Nephron (organoid): ENCODE data around the gene KRTAP1-4.

ENCODE experiments used
- H3K27ac Mint-ChIP-seq, 3 experiments: 2 replicates each; pipeline ENCODE4 v1.8.0; 2020; ENCODE audit warnings: mixed read lengths in 3 of 3, mild to moderate bottlenecking in 2 of 3, moderate library complexity in 1 of 3
- H3K27me3 Mint-ChIP-seq: 2 replicates; pipeline ENCODE4 v1.8.0; 2021; ENCODE audit warnings: low read depth, mild to moderate bottlenecking, moderate library complexity, mixed read lengths
- H3K36me3 Mint-ChIP-seq: 2 replicates; pipeline ENCODE4 v1.8.0; 2020; ENCODE audit warnings: low read depth, mixed read lengths
- H3K4me1 Mint-ChIP-seq: 2 replicates; pipeline ENCODE4 v1.8.0; 2020; ENCODE audit warnings: mixed read lengths
- H3K4me3 Mint-ChIP-seq, 3 experiments: 2 replicates each; pipeline ENCODE4 v1.8.0; 2020; ENCODE audit warnings: mild to moderate bottlenecking in 3 of 3, mixed read lengths in 3 of 3, moderate library complexity in 2 of 3
- H3K9me3 Mint-ChIP-seq: 2 replicates; pipeline ENCODE4 v1.8.0; 2020; ENCODE audit warnings: mixed read lengths
- TF ChIP-seq, protein P1 (sequence below), 3 experiments: fragments of 200-600 bp; sonication (generic); IDR thresholded peaks; one replicate each; pipeline ENCODE4 v1.5.0; 2021; ENCODE audit warnings: antibody characterized with exemption in 3 of 3; ENCODE audit not compliant: unreplicated experiment in 3 of 3

KRTAP1-4 gene

DNA sequence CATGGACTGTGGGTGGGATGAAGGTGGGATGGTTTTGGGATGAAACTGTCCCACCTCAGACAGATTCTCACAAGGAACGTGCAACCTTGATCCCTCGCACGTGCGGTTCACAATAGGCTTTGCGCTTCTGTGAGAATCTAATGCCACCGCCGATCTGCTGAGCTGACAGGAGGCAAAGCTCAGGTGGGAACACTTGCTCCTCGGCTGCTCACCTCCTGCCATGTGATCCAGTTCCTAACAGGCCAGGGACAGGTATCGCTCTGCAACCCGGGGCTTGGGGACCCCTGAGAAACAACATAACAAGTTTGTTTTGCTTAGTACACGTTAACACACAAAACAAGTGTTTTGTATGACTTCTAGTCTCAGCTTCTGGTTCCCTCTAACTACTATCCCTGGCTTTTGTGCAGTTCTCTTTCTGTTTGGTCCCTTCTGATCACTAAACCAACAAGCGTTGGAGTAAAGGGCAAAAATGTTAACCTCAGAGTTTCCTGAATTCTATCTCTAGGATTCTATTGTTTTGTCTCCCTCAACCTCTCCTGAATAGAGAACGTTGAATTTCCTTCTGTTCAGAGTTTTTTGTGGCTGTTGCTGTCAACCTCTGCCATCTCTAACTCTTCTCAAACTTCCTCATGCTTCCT, 13.3 kb downstream of the KRTAP1-4 start:
- Mint-ChIP-seq H3K27ac (no peak overlapping the region), H3K4me3 (no peak overlapping the region), H3K4me1 (peaks cover 16% of the 10 kb centered on the region), H3K9me3 (peaks cover 6% of the 10 kb centered on the region), H3K36me3 (no peaks in the 10 kb centered on the region), H3K27me3 (no peaks in the 10 kb centered on the region)
- TF ChIP-seq, protein P1, sequence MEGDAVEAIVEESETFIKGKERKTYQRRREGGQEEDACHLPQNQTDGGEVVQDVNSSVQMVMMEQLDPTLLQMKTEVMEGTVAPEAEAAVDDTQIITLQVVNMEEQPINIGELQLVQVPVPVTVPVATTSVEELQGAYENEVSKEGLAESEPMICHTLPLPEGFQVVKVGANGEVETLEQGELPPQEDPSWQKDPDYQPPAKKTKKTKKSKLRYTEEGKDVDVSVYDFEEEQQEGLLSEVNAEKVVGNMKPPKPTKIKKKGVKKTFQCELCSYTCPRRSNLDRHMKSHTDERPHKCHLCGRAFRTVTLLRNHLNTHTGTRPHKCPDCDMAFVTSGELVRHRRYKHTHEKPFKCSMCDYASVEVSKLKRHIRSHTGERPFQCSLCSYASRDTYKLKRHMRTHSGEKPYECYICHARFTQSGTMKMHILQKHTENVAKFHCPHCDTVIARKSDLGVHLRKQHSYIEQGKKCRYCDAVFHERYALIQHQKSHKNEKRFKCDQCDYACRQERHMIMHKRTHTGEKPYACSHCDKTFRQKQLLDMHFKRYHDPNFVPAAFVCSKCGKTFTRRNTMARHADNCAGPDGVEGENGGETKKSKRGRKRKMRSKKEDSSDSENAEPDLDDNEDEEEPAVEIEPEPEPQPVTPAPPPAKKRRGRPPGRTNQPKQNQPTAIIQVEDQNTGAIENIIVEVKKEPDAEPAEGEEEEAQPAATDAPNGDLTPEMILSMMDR (IDR thresholded peaks at IDR 0.05; ENCODE audit: unreplicated experiment in 3 of 3) = no peak

DNA sequence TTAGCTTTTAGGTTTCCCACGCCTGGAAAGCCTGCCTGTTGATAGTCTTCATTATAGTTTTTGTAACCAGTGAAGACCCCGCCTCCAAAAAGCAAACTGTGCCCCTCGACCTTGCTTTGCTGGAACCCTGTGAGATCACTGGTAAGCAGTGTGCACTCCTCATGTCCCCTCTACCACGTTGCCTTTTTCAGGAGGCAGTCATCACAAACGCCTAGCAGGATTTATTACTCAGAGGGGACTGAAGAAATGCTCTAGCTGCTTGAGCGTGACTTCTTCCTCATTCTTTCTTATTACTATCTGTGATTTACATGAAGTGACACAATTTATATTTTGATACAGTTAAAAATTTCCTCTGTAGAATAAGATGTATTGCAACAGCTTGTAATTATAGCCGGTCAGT, 14.5 kb downstream of the KRTAP1-4 start:
- Mint-ChIP-seq H3K27ac (no peak overlapping the region), H3K4me1 (peaks cover 19% of the 10 kb centered on the region), H3K4me3 (no peak overlapping the region), H3K36me3 (no peaks in the 10 kb centered on the region), H3K27me3 (no peaks in the 10 kb centered on the region), H3K9me3 (peaks cover 2% of the 10 kb centered on the region)
- TF ChIP-seq, protein P1 (IDR thresholded peaks at IDR 0.05; ENCODE audit: unreplicated experiment in 3 of 3) = no peak

DNA sequence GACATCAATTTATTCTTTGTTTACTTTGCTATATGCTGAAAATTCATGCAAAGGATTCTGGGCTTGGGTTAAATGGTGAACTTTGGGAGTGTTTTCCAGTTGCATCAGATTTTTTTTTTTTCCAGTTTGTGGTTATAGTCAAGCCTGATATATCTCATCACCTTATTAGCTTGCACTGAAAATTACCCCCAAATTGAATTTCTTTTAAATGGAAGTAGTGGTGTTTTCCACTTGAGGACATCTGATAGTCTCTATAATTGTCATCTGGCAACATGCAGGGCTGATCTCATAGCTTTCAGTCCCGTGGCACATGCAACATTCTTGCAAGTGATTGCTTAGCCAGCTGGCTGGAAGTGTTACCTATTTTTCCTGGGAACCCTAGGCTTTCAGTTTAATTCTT, 16.4 kb downstream of the KRTAP1-4 start:
- H3K4me3 Mint-ChIP-seq = no peak overlapping the region
- peaks cover 2% of the 10 kb centered on the region for H3K9me3 Mint-ChIP-seq
- peaks cover 19% of the 10 kb centered on the region for H3K4me1 Mint-ChIP-seq
- H3K36me3 Mint-ChIP-seq = no peaks in the 10 kb centered on the region
- no peaks in the 10 kb centered on the region for H3K27me3 Mint-ChIP-seq
- peak overlapping the region; percentile 40 to 76 (median 44) for H3K27ac Mint-ChIP-seq
- TF ChIP-seq, protein P1 (IDR thresholded peaks at IDR 0.05; ENCODE audit: unreplicated experiment in 3 of 3) = no peak

DNA sequence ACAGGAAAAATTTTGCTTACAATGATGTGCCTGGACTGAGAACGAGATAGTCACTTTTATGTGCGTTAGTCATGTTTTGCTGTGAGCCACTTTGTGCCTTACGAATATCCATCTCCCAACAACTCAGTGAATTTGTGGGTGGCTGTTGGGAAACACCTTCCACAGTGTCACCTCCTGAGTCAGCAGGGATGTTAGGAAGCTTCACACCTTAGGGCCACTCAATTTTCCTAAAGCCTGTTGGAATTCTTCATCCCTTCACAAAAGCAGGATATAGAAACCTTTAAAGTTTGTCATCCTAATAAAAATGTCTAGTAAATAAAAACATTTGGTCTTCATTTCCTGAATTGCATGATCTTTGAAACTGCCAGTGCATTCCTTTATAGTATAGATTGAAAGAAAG, 16.8 kb downstream of the KRTAP1-4 start:
- TF ChIP-seq, protein P1 (IDR thresholded peaks at IDR 0.05; ENCODE audit: unreplicated experiment in 3 of 3) = no peak
- no peaks in the 10 kb centered on the region for H3K27me3 Mint-ChIP-seq
- H3K9me3 Mint-ChIP-seq = peaks cover 2% of the 10 kb centered on the region
- peak overlapping the region; percentile 4 to 44 (median 39) for H3K27ac Mint-ChIP-seq
- H3K4me1 Mint-ChIP-seq = peaks cover 19% of the 10 kb centered on the region
- H3K4me3 Mint-ChIP-seq = no peak overlapping the region
- H3K36me3 Mint-ChIP-seq = no peaks in the 10 kb centered on the region

DNA sequence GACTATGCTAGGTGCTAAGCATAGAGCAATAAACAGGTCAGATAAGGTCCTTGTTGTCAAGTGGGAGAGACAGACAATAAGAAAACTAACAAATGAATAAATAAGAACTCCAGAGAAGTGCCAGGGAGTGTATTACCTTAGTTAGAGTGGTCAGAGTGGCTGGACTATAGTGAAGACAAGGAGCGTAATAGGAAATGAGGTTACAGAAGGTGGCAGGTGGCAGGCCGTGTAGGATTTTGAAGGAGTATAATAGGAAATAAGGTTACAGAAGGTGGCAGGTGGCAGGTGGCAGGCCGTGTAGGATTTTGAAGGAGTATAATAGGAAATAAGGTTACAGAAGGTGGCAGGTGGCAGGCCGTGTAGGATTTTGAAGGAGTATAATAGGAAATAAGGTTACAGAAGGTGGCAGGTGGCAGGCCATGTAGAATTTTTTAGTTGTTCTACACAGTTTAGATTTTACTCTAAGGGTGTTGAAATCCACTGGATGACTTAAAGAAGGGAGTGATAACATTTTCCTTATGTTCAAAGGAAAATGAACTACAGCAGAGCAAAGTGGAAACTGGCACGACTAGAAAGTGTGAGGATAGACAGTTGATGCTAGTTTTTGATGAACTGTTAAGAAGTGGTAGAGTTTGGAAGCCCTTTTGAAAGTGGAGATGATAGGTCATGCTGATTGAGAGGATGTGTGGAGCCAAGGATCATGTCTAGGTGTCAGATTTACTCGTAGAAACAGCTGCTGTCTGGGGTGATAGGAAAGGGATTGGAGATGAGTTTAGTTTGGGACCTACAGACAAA, 17.5 kb downstream of the KRTAP1-4 start:
- TF ChIP-seq, protein P1 (IDR thresholded peaks at IDR 0.05; ENCODE audit: unreplicated experiment in 3 of 3) = no peak
- no peaks in the 10 kb centered on the region for H3K27me3 Mint-ChIP-seq
- H3K9me3 Mint-ChIP-seq = peaks cover 2% of the 10 kb centered on the region
- peak overlapping the region; percentile 0 to 39 (median 4) for H3K27ac Mint-ChIP-seq
- H3K4me3 Mint-ChIP-seq = no peak overlapping the region
- peaks cover 19% of the 10 kb centered on the region for H3K4me1 Mint-ChIP-seq
- no peaks in the 10 kb centered on the region for H3K36me3 Mint-ChIP-seq
